IMR-90 (cell line): ENCODE results near the gene KDM4B. TPM values are rescaled to one million over a fixed set of nuclear protein-coding genes. Genes with fewer than 3 reads are reported as not detected.

Experiments used
- ATAC-seq: fragments of 200-7000 bp; cut with Tn5 transposase; 2 replicates; pipeline ENCODE4 v1.9.1; 2020; ENCODE audit warnings: low read depth, mild to moderate bottlenecking, moderate library complexity
- BruUV-seq: library from RNA; stranded (reverse); fragments of 400-500 nt; replicated peaks from 2 replicates; lab custom pipeline; 2021; lab: Mats Ljungman, UMichigan
- CTCF ChIA-PET: fragments of 300-600 bp; formaldehyde crosslinking; extraction: SDS; loops from one replicate; lab custom pipeline; 2021; ENCODE audit warnings: antibody characterized with exemption; lab: Yijun Ruan, JAX
- POLR2A ChIA-PET: fragments of 300-600 bp; sonication (Branson Sonifier 250); formaldehyde crosslinking; loops from one replicate; lab custom pipeline; 2022; ENCODE audit warnings: antibody characterized with exemption; ENCODE audit not compliant: unreplicated experiment; lab: Charles Lee
- DNase-seq: peaks from one replicate; pipeline ENCODE4 v3.0.0; 2013
- H2AFZ ChIP-seq: replicated peaks from 2 replicates; pipeline ENCODE3; 2013; ENCODE audit warnings: low read length, mild to moderate bottlenecking; ENCODE audit not compliant: poor library complexity
- H2AK5ac ChIP-seq: 2 replicates; pipeline ENCODE4 v1.6.1; 2013; ENCODE audit warnings: low read depth, low read length, inconsistent platforms
- H2AK9ac ChIP-seq: replicated peaks from 2 replicates; pipeline ENCODE3; 2013; ENCODE audit warnings: mild to moderate bottlenecking, low read depth, low read length, moderate library complexity; ENCODE audit not compliant: poor library complexity
- H2BK120ac ChIP-seq: 2 replicates; pipeline ENCODE4 v1.6.1; 2013; ENCODE audit warnings: low read depth, low read length, inconsistent platforms
- H2BK15ac ChIP-seq: 3 replicates; pipeline ENCODE4 v1.6.1; 2013; ENCODE audit warnings: low read depth, low read length, inconsistent platforms
- H2BK20ac ChIP-seq: 2 replicates; pipeline ENCODE4 v1.6.1; 2013; ENCODE audit warnings: low read depth, mild to moderate bottlenecking, inconsistent platforms, low read length, moderate library complexity
- H2BK5ac ChIP-seq: 2 replicates; pipeline ENCODE4 v1.6.1; 2013; ENCODE audit warnings: mild to moderate bottlenecking, low read depth, low read length, inconsistent platforms; ENCODE audit not compliant: poor library complexity, severe bottlenecking
- H3K14ac ChIP-seq: replicated peaks from 2 replicates; pipeline ENCODE4 v1.6.1; 2013; ENCODE audit warnings: low read depth, low read length, inconsistent platforms
- H3K18ac ChIP-seq: 2 replicates; pipeline ENCODE4 v1.6.1; 2013; ENCODE audit warnings: low read depth, low read length, control low read depth
- H3K23ac ChIP-seq: 2 replicates; pipeline ENCODE4 v1.6.1; 2013; ENCODE audit warnings: low read depth, low read length, inconsistent platforms
- H3K27ac ChIP-seq: 2 replicates; pipeline ENCODE4 v1.5.1; 2013; ENCODE audit warnings: mild to moderate bottlenecking, control low read depth, low read length; ENCODE audit not compliant: insufficient read depth
- H3K27me3 ChIP-seq: 2 replicates; pipeline ENCODE4 v1.6.1; 2013; ENCODE audit warnings: low read length; ENCODE audit not compliant: control insufficient read depth, insufficient read depth
- H3K36me3 ChIP-seq: 2 replicates; pipeline ENCODE4 v1.6.1; 2013; ENCODE audit warnings: low read length, mixed read lengths; ENCODE audit not compliant: control insufficient read depth, insufficient read depth
- H3K4ac ChIP-seq: 2 replicates; pipeline ENCODE4 v1.6.1; 2013; ENCODE audit warnings: low read depth, low read length, inconsistent platforms
- H3K4me1 ChIP-seq: 2 replicates; pipeline ENCODE4 v1.6.1; 2013; ENCODE audit warnings: low read length, mixed read lengths; ENCODE audit not compliant: control insufficient read depth, insufficient read depth
- H3K4me2 ChIP-seq: 2 replicates; pipeline ENCODE4 v1.6.1; 2013; ENCODE audit warnings: low read depth, mild to moderate bottlenecking, control low read depth, low read length, moderate library complexity
- H3K4me3 ChIP-seq: 2 replicates; pipeline ENCODE4 v1.5.1; 2013; ENCODE audit warnings: low read depth, mild to moderate bottlenecking, control low read depth, low read length, moderate library complexity; ENCODE audit not compliant: insufficient read depth
- H3K56ac ChIP-seq: 2 replicates; pipeline ENCODE4 v1.6.1; 2013; ENCODE audit warnings: low read length, inconsistent platforms; ENCODE audit not compliant: insufficient read depth; ENCODE audit errors: extremely low read depth
- H3K79me1 ChIP-seq, 2 experiments: 2 replicates each; pipeline ENCODE4 v1.6.1; 2013; ENCODE audit warnings: low read length in 2 of 2, inconsistent platforms in 1 of 2, low read depth in 1 of 2
- H3K9ac ChIP-seq: 2 replicates; pipeline ENCODE4 v1.6.1; 2013; ENCODE audit warnings: low read depth, low read length, control low read depth
- H3K9me1 ChIP-seq: 2 replicates; pipeline ENCODE4 v1.6.1; 2013; ENCODE audit warnings: low read length, inconsistent platforms; ENCODE audit not compliant: insufficient read depth
- H3K9me3 ChIP-seq: 2 replicates; pipeline ENCODE4 v1.6.1; 2013; ENCODE audit warnings: low read length; ENCODE audit not compliant: control insufficient read depth, insufficient read depth
- H4K20me1 ChIP-seq: 2 replicates; pipeline ENCODE4 v1.6.1; 2013; ENCODE audit warnings: low read length, inconsistent platforms; ENCODE audit not compliant: insufficient read depth
- H4K5ac ChIP-seq: 2 replicates; pipeline ENCODE4 v1.6.1; 2013; ENCODE audit warnings: mild to moderate bottlenecking, low read depth, low read length, control low read depth
- H4K8ac ChIP-seq, 2 experiments: 2 replicates each; pipeline ENCODE4 v1.6.1; 2013; ENCODE audit warnings: low read depth in 2 of 2, low read length in 2 of 2, control low read depth in 1 of 2, inconsistent platforms in 1 of 2
- H4K91ac ChIP-seq: 2 replicates; pipeline ENCODE4 v1.6.1; 2013; ENCODE audit warnings: low read depth, low read length, inconsistent platforms; ENCODE audit not compliant: insufficient read depth
- MAFK ChIP-seq: IDR thresholded peaks from 2 replicates; pipeline ENCODE4 v1.6.1; 2012; ENCODE audit warnings: low read depth, low read length, improper control_type of control experiment
- MXI1 ChIP-seq: IDR thresholded peaks from 2 replicates; pipeline ENCODE4 v1.6.1; 2012; ENCODE audit warnings: low read depth, mild to moderate bottlenecking, low read length, moderate library complexity, borderline replicate concordance
- POLR2A ChIP-seq: IDR thresholded peaks from 2 replicates; pipeline ENCODE4 v1.6.1; 2012; ENCODE audit warnings: mild to moderate bottlenecking, low read depth, low read length
- RCOR1 ChIP-seq: IDR thresholded peaks from 2 replicates; pipeline ENCODE4 v1.6.1; 2012; ENCODE audit warnings: mild to moderate bottlenecking, low read length, improper control_type of control experiment; ENCODE audit not compliant: insufficient replicate concordance
- RFX5 ChIP-seq: IDR thresholded peaks from 2 replicates; pipeline ENCODE4 v1.8.0; 2012; ENCODE audit warnings: low read depth, mild to moderate bottlenecking, low read length, moderate library complexity
- WGBS, 2 experiments: methylation state at CpG; one replicate each; pipeline versions ENCODE4 v1.1.5 to v1.1.7; 2013; ENCODE audit warnings: missing lambda C conversion rate in 2 of 2; ENCODE audit not compliant: insufficient read length in 1 of 2; ENCODE audit errors: extremely low coverage in 2 of 2; 5-methylcytosine and 5-hydroxymethylcytosine counted together
- dilution Hi-C: fragments of 300-500 bp; cut with HindIII; formaldehyde crosslinking; loops from one replicate; pipeline ENCODE4 v1.14.3; 2018; ENCODE audit warnings: low sequenced_read_pairs; ENCODE audit not compliant: unreplicated experiment
- in situ Hi-C: fragments of 300-500 bp; cut with MboI; formaldehyde crosslinking; loops from 3 replicates; pipeline ENCODE4 v1.14.3; 2019; ENCODE audit warnings: low sequenced_read_pairs, inconsistent platforms, mixed read lengths
- intact Hi-C: fragments of 100-400 bp; cut with micrococcal nuclease; formaldehyde crosslinking; loops from 2 replicates; pipeline ENCODE4 v1.10.0; 2022
- polyA plus RNA-seq, 3 experiments: library from polyadenylated mRNA; depleted of rRNA; stranded (reverse); fragments of >200 nt; gene quantifications; 2 replicates each; pipeline ENCODE4 v1.2.3, GENCODE V29; 2012; ENCODE audit warnings: low replicate concordance in 1 of 3
- total RNA-seq: library from RNA; depleted of rRNA; stranded (reverse); fragments of >200 nt; gene quantifications from 2 replicates; pipeline ENCODE4 v1.2.3, GENCODE V29; 2012
- TF ChIP-seq, protein P1 (sequence below): conservative IDR thresholded peaks from 2 replicates; pipeline ENCODE4 v1.5.1; 2012; ENCODE audit warnings: mild to moderate bottlenecking, low read depth, low read length, improper control_type of control experiment
- TF ChIP-seq, protein P2 (sequence below): fragments of 150-350 bp; IDR thresholded peaks from 2 replicates; pipeline ENCODE4 v1.6.1; 2016; ENCODE audit warnings: low read depth, mild to moderate bottlenecking, low read length, moderate library complexity, borderline replicate concordance

The KDM4B gene
- total and polyA plus RNA-seq, 2 of the 4 experiments (the other 2 are of a cell fraction): 5.0 to 17.9 TPM

DNA sequence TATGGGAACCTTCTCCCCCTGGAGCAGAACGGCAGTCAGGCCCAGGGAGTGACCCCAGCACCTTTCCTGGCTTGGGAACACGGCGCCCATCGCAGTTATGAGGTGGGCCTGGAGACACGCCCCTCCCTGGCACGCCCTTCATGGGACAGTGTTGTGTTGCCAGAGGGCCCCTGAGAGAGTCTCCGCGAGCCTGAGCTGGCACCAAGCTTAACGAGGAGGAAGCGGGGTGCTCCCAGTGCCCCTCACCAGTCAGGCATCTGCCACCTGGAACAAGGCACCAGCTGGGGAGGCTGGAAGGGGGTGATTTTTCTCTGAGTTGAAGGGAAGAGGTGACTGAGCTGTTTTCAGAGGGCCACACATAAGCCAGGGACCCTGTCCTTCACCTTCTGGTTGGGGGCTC is 180.6 kb downstream of the KDM4B start:
- DNase-seq: no peak
- Histone ChIP-seq H3K27ac (no peak overlapping the region), H2BK120ac (no peak overlapping the region), H3K56ac (no peak overlapping the region), H2AK5ac (no peak overlapping the region), H2AFZ (no peak overlapping the region), H4K91ac (no peak overlapping the region), H3K23ac (no peak overlapping the region), H3K14ac (no peak overlapping the region), H4K20me1 (no peaks in the 10 kb centered on the region; the same call in 1 of the 2 replicates), H3K9me1 (no peaks in the 10 kb centered on the region), H3K79me1 (no peaks in the 10 kb centered on the region), H2BK20ac (no peak overlapping the region), H3K4me2 (no peak overlapping the region), H3K9ac (no peak overlapping the region), H3K4me3 (no peak overlapping the region), H3K27me3 (no peaks in the 10 kb centered on the region), H2BK5ac (no peak overlapping the region), H3K4me1 (no peaks in the 10 kb centered on the region), H3K18ac (no peak overlapping the region), H2AK9ac (no peak overlapping the region), H4K5ac (no peak overlapping the region), H2BK15ac (no peak overlapping the region), H4K8ac (no peak overlapping the region), H3K9me3 (no peaks in the 10 kb centered on the region), H3K36me3 (peaks cover 44% of the 10 kb centered on the region), H3K4ac (no peak overlapping the region)
- ATAC-seq: no peak
- intact Hi-C loops (no loop called here), in situ Hi-C loops (no loop called here), dilution Hi-C loops (no loop called here)
- ChIA-PET CTCF (no interaction called here), POLR2A (no interaction called here)
- no TSS peak for BruUV-seq
- 93% methylated on average over 5 of the region's 10 CpGs; no CpG with 5 or more reads in 1 of the 2 experiments for WGBS, 2 experiments
- TF ChIP-seq MXI1 (no peak), POLR2A (no peak), MAFK (no peak), RCOR1 (no peak), RFX5 (no peak)
- TF ChIP-seq, protein P1, sequence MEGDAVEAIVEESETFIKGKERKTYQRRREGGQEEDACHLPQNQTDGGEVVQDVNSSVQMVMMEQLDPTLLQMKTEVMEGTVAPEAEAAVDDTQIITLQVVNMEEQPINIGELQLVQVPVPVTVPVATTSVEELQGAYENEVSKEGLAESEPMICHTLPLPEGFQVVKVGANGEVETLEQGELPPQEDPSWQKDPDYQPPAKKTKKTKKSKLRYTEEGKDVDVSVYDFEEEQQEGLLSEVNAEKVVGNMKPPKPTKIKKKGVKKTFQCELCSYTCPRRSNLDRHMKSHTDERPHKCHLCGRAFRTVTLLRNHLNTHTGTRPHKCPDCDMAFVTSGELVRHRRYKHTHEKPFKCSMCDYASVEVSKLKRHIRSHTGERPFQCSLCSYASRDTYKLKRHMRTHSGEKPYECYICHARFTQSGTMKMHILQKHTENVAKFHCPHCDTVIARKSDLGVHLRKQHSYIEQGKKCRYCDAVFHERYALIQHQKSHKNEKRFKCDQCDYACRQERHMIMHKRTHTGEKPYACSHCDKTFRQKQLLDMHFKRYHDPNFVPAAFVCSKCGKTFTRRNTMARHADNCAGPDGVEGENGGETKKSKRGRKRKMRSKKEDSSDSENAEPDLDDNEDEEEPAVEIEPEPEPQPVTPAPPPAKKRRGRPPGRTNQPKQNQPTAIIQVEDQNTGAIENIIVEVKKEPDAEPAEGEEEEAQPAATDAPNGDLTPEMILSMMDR: no peak
- TF ChIP-seq, protein P2, sequence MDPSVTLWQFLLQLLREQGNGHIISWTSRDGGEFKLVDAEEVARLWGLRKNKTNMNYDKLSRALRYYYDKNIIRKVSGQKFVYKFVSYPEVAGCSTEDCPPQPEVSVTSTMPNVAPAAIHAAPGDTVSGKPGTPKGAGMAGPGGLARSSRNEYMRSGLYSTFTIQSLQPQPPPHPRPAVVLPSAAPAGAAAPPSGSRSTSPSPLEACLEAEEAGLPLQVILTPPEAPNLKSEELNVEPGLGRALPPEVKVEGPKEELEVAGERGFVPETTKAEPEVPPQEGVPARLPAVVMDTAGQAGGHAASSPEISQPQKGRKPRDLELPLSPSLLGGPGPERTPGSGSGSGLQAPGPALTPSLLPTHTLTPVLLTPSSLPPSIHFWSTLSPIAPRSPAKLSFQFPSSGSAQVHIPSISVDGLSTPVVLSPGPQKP: no peak
